Erythroblast (primary cell): ENCODE measurements around the gene SULF2.

Source experiments
- GATA1 ChIP-seq: IDR thresholded peaks from 2 replicates; pipeline ENCODE4 v1.6.1; 2011; ENCODE audit warnings: low read depth, mild to moderate bottlenecking, control low read depth, low read length, moderate library complexity
- POLR2A ChIP-seq: IDR thresholded peaks from 2 replicates; pipeline ENCODE4 v1.6.1; 2011; ENCODE audit warnings: mild to moderate bottlenecking, low read length

GRCh38 chr20:47718398-47718797 is 66.9 kb downstream of the SULF2 start:
- TF ChIP-seq POLR2A: no peak
- no peak for TF ChIP-seq GATA1
